ENCODE results near the gene ZNF682.
"Not testable (repeated sequence)": the region's sequence is repeated elsewhere in the genome, so short reads cannot be mapped to it uniquely, and the experiment has no call there.

DNA sequence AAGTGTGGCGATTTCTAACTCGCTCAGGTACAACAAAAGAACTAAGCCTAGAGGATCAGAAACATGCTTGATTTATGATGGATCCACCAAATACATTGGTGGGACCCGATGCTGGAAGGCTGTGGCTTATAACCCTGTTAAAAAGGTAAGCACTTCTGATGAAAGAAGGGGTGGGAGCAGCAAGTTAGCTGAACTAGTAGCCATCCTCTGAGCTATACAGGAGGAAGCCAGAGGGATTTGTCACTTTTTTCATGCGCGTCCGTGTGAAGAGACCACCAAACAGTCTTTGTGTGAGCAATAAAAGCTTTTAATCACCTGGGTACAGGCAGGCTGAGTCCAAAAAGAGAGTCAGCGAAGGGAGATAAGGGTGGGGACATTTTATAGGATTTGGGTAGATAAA lies 29.3 kb upstream of the ZNF682 start:
- not testable (repeated sequence) for TF ChIP-seq CTCF (conservative IDR thresholded peaks at IDR 0.05; ENCODE audit: low read length); EZH2phosphoT487 (IDR thresholded peaks at IDR 0.05; ENCODE audit: borderline replicate concordance, low read depth, low read length)
